Activated CD4-positive, CD25-positive, alpha-beta regulatory T cell (primary cell): ENCODE data around the gene TBC1D13.
"Not testable (repeated sequence)": the region's sequence is repeated elsewhere in the genome, so short reads cannot be mapped to it uniquely, and the experiment has no call there.

ENCODE experiments used
- DNase-seq, 4 experiments: peaks; one replicate each; lab custom pipeline; 2025; lab: John Stamatoyannopoulos, UW

TBC1D13 gene

GRCh38 chr9:128847803-128848202 is 60.8 kb downstream of the TBC1D13 start:
- no peak for DNase-seq

- DNase-seq = not testable (repeated sequence)
Observed at GRCh38 chr9:128851024-128851423, 64.0 kb downstream of the TBC1D13 start.

- not testable (repeated sequence) for DNase-seq
Observed at GRCh38 chr9:128851779-128852600, 64.9 kb downstream of the TBC1D13 start.

GRCh38 chr9:128852646-128853045 is 65.6 kb downstream of the TBC1D13 start:
- DNase-seq = not testable (repeated sequence)

- not testable (repeated sequence) for DNase-seq
Observed at GRCh38 chr9:128854454-128854853, 67.4 kb downstream of the TBC1D13 start.

GRCh38 chr9:128858476-128858875 is 71.4 kb downstream of the TBC1D13 start:
- not testable (repeated sequence) for DNase-seq
